ENCODE measurements around the gene SLC17A8. TPM values are rescaled to one million over a fixed set of nuclear protein-coding genes. Genes with fewer than 3 reads are reported as not detected.

SLC17A8 gene
- total and polyA plus RNA-seq, 12 donors, result 0.09 to 0.85 (median 0.41) TPM; not detected in 4

DNA sequence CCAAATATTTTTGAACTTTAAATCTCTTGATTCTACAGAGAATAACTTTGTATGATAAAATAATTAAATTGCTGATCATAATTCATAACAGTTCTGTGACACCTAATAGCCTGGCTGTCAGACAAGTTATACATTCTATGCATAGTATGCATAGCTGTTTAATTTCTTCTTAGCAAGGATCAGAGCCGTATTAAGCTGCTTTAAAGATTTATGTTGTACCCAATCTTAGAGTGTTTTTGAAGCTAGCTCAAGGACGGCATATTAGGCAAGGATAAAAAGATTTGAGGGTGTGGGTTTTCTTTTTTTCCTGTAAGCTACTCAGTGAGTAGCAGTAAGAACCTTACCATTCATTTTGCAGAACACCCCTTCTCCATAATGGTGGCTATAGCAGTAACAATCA is 45.9 kb downstream of the SLC17A8 start:
- no peak for TF ChIP-seq POLR2A (IDR thresholded peaks at IDR 0.05)
- TF ChIP-seq, protein P1, sequence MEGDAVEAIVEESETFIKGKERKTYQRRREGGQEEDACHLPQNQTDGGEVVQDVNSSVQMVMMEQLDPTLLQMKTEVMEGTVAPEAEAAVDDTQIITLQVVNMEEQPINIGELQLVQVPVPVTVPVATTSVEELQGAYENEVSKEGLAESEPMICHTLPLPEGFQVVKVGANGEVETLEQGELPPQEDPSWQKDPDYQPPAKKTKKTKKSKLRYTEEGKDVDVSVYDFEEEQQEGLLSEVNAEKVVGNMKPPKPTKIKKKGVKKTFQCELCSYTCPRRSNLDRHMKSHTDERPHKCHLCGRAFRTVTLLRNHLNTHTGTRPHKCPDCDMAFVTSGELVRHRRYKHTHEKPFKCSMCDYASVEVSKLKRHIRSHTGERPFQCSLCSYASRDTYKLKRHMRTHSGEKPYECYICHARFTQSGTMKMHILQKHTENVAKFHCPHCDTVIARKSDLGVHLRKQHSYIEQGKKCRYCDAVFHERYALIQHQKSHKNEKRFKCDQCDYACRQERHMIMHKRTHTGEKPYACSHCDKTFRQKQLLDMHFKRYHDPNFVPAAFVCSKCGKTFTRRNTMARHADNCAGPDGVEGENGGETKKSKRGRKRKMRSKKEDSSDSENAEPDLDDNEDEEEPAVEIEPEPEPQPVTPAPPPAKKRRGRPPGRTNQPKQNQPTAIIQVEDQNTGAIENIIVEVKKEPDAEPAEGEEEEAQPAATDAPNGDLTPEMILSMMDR (IDR thresholded peaks at IDR 0.05), result no peak
- H3K4me3 ChIP-seq, result no peak overlapping the region
- 36 to 63% (median 37%) methylated on average over 2 of the region's 2 CpGs for WGBS, 4 donors
- no peak overlapping the region for H3K27ac ChIP-seq
- no peaks in the 10 kb centered on the region for H3K27me3 ChIP-seq
- H3K4me1 ChIP-seq (replicated peaks in 1 of 2), result no peaks in the 10 kb centered on the region
- H3K9me3 ChIP-seq (replicated peaks in 1 of 3), result no peaks in the 10 kb centered on the region
- intact Hi-C loops (cut with DNase I), result no loop called here
- H3K36me3 ChIP-seq (replicated peaks in 1 of 2), result no peaks in the 10 kb centered on the region
- DNase-seq, result no peak

DNA sequence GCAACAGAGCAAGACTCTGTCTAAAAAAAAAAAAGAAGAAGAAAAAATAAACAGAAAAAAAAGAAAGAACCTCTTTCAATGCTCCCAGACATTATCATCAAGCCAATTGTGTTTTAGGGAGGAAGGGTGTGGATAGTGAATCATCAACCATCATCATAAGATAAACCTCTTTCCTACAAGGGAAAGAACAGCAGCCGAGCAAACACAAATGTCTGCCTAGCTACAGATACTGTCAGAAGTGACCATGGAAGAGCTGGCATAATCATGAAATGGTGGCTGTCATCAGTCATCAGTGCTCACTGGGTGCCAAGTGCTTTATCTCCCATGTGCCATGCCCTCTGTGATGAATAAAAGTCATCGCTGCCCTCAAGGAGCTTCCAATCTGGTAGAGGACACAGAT is 46.6 kb downstream of the SLC17A8 start:
- Histone ChIP-seq H3K36me3 (replicated peaks in 1 of 2) (no peaks in the 10 kb centered on the region), H3K4me3 (no peak overlapping the region), H3K27me3 (no peaks in the 10 kb centered on the region), H3K27ac (no peak overlapping the region), H3K9me3 (replicated peaks in 1 of 3) (no peaks in the 10 kb centered on the region), H3K4me1 (replicated peaks in 1 of 2) (no peaks in the 10 kb centered on the region)
- peak in 4 of 7 donors; percentile 24 to 54 (median 25) for DNase-seq
- WGBS, 4 donors, result 49 to 61% (median 52%) methylated on average over 2 of the region's 2 CpGs
- intact Hi-C loops (cut with DNase I), result no loop called here
- no peak for TF ChIP-seq POLR2A (IDR thresholded peaks at IDR 0.05)
- TF ChIP-seq, protein P1 (IDR thresholded peaks at IDR 0.05), result no peak

DNA sequence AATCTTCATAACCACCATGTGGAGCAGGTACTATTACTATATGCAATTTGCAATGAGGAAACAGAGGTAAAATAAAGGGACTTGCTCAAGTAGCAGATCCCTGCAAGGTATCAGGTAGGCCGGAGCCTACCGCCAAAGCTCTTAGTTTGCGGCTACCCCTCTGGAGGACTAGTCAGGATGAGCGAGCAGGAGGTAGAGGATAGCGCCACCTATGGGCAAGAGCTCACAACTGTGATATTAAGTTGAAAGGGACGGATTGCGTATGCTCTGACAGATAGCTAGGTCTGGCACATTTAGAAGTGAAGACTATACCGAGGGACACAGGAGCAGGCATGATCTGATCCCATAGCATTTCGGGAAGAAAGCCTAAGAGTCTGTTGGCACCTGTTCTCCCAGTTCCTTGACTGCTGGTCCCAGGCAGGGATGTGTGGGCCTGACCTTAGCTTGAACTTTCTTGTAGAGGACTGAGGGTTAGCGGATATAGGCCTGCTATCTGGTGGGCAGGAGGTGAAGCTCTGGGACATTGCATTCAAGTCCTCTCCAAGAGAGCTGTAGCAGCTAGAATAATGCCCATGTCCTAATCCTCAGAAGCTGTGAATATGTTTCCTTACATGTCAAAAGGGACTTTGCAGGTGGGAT is 48.0 kb downstream of the SLC17A8 start:
- DNase-seq, result no peak
- H3K9me3 ChIP-seq (replicated peaks in 1 of 3), result no peaks in the 10 kb centered on the region
- no peak overlapping the region for H3K27ac ChIP-seq
- no peaks in the 10 kb centered on the region for H3K4me1 ChIP-seq (replicated peaks in 1 of 2)
- no peak for TF ChIP-seq POLR2A (IDR thresholded peaks at IDR 0.05)
- TF ChIP-seq, protein P1 (IDR thresholded peaks at IDR 0.05), result peak in 1 of 6 experiments; percentile 22
- intact Hi-C loops (cut with DNase I), result no loop called here
- no peak overlapping the region for H3K4me3 ChIP-seq
- no peaks in the 10 kb centered on the region for H3K27me3 ChIP-seq
- no peaks in the 10 kb centered on the region for H3K36me3 ChIP-seq (replicated peaks in 1 of 2)
- 70 to 76% (median 73%) methylated on average over 10 of the region's 10 CpGs for WGBS, 4 donors

DNA sequence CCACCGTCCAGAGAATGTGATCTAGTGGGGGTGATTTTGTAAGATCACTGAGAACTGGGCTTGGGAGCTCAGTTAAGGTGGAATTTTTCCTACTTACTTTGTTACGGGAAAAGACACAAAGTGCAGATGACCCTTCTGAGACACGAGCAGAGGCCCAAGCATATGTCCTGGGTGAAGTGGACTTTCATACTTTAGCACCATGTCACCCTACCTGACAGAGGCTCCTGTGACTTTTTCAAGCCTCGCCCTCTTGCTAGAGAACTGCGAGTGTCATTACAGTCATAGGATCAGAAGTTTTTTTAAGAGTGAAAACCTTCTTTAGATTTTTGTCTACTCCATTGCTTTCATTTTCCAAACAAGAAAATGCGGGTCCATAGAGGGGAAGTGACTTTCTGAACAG is 56.1 kb downstream of the SLC17A8 start:
- no peak for DNase-seq
- 84 to 91% (median 86%) methylated on average over 6 of the region's 6 CpGs for WGBS, 4 donors
- Histone ChIP-seq H3K4me1 (replicated peaks in 1 of 2) (no peaks in the 10 kb centered on the region), H3K27ac (peak overlapping the region in 1 of 5 donors; percentile 60), H3K4me3 (no peak overlapping the region), H3K36me3 (replicated peaks in 1 of 2) (no peaks in the 10 kb centered on the region), H3K9me3 (replicated peaks in 1 of 3) (no peaks in the 10 kb centered on the region), H3K27me3 (no peaks in the 10 kb centered on the region)
- intact Hi-C loops (cut with DNase I), result no loop called here
- TF ChIP-seq POLR2A (IDR thresholded peaks at IDR 0.05), result no peak

DNA sequence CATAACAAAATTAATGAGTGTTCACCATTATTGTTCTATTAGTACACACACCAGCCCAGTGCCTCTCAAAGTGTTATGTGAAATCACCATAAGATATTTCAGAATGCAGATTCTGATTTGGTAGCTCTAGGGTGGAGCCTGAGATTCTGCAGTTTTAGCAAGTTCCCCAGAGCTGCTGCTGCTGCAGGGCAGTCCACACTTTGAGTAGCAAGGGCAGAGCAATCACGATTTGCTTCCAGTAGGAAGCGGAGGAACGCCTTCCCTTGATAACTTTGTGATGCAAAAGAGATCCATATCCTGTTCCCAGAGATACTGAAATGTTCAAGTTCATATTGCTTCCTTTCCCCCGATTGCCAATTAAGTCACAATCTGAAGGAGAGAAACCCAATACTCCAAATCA is 57.9 kb downstream of the SLC17A8 start:
- Histone ChIP-seq H3K4me3 (no peak overlapping the region), H3K27ac (no peak overlapping the region), H3K27me3 (no peaks in the 10 kb centered on the region), H3K9me3 (replicated peaks in 1 of 3) (no peaks in the 10 kb centered on the region), H3K4me1 (replicated peaks in 1 of 2) (no peaks in the 10 kb centered on the region), H3K36me3 (replicated peaks in 1 of 2) (no peaks in the 10 kb centered on the region)
- 62 to 78% (median 70%) methylated on average over 4 of the region's 4 CpGs for WGBS, 4 donors
- no peak for DNase-seq
- intact Hi-C loops (cut with DNase I), result no loop called here
- TF ChIP-seq POLR2A (IDR thresholded peaks at IDR 0.05), result no peak
- TF ChIP-seq, protein P1 (IDR thresholded peaks at IDR 0.05), result no peak
